Muscle of arm (tissue), 12 donors: ENCODE results near the gene INTS15. TPM values are rescaled to one million over a fixed set of nuclear protein-coding genes. Genes with fewer than 3 reads are reported as not detected.

ENCODE experiments used
- DNase-seq: peaks from one replicate; pipeline ENCODE4 v3.0.0-alpha.2; 2013
- polyA plus RNA-seq, 12 donors: library from polyadenylated mRNA; unstranded; fragments of 120-200 nt; gene quantifications; one replicate each; pipeline ENCODE4 v1.2.1, GENCODE V29; 2013; ENCODE audit not compliant: insufficient read length in 12 of 12

INTS15 gene
- polyA plus RNA-seq, 12 donors: 15.3 to 33.3 (median 23.5) TPM; not detected in 1

DNA sequence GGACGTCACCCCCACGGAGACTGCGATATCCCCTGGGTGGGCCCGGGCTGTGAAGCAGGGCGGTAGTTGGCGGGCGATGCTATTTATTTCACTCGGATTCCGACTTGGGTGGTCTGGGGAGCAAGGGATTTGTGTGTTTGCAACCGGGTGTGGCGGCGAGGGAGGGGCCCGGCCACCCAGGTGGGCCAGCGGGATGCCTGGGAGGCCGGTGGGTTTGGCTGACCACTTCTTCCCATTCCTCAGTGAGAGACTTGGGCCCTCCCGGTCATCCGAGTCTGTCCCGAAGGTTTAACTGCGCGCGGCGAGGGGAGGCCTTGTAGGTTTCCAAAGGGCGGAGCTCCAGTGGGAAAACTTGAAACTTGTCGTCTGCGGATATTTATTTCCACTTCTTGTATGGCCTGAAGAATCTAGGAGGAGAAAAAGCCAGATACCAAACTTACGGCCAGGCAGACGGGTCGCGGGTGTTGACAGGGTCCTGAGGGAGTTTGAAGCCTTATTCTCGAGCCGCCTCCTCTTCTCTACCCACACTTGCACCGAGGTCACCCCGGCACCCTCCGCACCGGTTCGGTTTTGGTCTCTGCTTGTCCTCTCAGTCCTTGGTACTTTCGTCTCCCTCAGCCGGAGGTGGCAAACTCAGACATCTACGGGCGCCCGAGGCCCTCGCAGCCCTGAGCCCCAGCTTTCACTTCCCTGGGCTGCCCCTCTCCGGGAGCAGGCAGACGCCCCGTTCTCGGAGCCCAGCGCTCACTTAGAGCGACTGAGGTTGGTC is 65.2 kb downstream of the INTS15 start:
- DNase-seq: no peak

DNA sequence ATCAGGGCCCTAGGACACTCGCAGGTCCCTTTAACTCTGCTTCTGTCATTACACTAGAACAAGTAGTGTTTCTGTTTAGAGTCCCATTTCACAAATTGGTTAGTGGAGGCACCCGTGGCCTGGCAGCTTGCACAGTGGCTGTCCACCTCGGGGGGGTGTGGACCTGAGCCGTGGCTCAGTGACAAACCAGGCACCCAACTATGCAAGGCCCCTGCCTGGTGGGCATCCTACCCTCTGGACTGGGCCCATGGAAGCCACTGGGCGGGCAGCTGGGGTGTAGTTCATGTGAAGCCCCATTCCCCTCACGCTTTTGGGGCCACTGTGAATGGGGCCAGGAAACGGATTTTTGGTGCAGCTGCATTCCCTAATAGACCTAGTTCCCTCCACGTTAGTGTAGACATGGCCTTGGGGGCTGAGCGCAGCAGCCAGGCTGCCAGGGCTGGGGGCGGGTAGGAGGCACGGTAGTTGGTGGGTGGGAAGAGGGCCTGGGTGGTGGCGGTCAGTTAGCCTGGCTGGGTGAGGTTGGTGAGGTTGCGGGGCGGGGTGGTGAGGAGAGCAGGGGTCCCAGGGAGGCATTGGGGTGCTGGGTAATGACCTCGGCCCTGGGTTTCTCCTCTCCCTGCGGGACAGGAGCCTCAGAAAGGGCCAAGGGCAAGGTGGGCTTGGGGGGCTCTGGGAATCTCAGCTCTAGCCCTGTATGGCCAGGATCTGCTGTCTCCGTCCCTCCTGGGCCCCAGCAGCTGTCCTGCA is 66.0 kb downstream of the INTS15 start:
- no peak for DNase-seq

DNA sequence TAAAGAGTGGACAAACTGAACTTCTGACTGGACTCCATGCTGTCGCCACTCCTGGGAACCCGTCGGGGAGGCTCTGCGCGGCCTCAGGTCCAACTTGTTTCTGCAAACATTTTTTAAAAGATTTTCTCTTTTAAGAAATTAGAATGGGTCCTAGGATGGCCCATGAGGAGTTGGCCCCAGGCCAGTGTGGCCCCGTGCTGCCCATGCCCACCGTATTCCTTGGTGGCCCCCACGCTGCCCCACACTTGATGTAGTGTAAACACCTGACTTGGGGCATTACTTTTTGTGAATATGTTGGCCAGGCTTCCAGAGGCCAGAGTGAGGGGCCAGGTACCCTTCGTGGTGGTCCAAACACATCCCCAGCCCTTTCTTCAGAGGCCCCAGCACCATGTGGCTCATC is 66.6 kb downstream of the INTS15 start:
- no peak for DNase-seq

Other genes with a start within 250 kb of the INTS15 start
- gene FAM220A, start 241.1 kb upstream of the INTS15 start, polyA plus RNA-seq: 10 to 100 TPM in 11 of 12 donors, not detected in 1; 10.0 to 22.9 (median 19.4) TPM
- 1,000 to 10,000 TPM in 1 of 12 donors, 100 to 1,000 TPM in 11; 159 to 1,819 (median 184) TPM for gene RAC1, start 215.5 kb upstream of the INTS15 start, polyA plus RNA-seq
- 10 to 100 TPM in 10 of 12 donors, 1 to 10 TPM in 1, not detected in 1; 8.4 to 14.3 (median 12.1) TPM for gene DAGLB, start 142.1 kb upstream of the INTS15 start, polyA plus RNA-seq
- 100 to 1,000 TPM in 11 of 12 donors, not detected in 1; 167 to 287 (median 196) TPM for gene KDELR2, start 105.9 kb upstream of the INTS15 start, polyA plus RNA-seq
- under 1 TPM in 9 of 12 donors, not detected in 3; 0.07 to 0.57 (median 0.13) TPM for gene GRID2IP, start 38.6 kb upstream of the INTS15 start, polyA plus RNA-seq
- 10 to 100 TPM in 11 of 12 donors, not detected in 1; 21.4 to 57.2 (median 50.1) TPM for gene ZDHHC4, start 12.6 kb upstream of the INTS15 start, polyA plus RNA-seq
- gene ZNF853, start 25.6 kb downstream of the INTS15 start, polyA plus RNA-seq: 10 to 100 TPM in 11 of 12 donors, not detected in 1; 11.2 to 18.5 (median 14.0) TPM
- 10 to 100 TPM in 11 of 12 donors, not detected in 1; 18.6 to 34.2 (median 21.7) TPM for gene ZNF316, start 47.3 kb downstream of the INTS15 start, polyA plus RNA-seq
- 10 to 100 TPM in 11 of 12 donors, not detected in 1; 14.5 to 28.9 (median 24.0) TPM for gene ZNF12, start 116.9 kb downstream of the INTS15 start, polyA plus RNA-seq
- gene RSPH10B2, start 164.1 kb downstream of the INTS15 start, polyA plus RNA-seq: under 1 TPM in 9 of 12 donors, not detected in 3; 0.13 to 0.94 (median 0.38) TPM
- 10 to 100 TPM in 11 of 12 donors, not detected in 1; 32.6 to 83.4 (median 42.8) TPM for gene CCZ1B, start 236.3 kb downstream of the INTS15 start, polyA plus RNA-seq